ENCODE results near the gene MRO.
A peak's percentile ranks its signal among the peaks of the same experiment; 100 is the strongest.
"Not testable (repeated sequence)": the region's sequence is repeated elsewhere in the genome, so short reads cannot be mapped to it uniquely, and the experiment has no call there.

Gene MRO

DNA sequence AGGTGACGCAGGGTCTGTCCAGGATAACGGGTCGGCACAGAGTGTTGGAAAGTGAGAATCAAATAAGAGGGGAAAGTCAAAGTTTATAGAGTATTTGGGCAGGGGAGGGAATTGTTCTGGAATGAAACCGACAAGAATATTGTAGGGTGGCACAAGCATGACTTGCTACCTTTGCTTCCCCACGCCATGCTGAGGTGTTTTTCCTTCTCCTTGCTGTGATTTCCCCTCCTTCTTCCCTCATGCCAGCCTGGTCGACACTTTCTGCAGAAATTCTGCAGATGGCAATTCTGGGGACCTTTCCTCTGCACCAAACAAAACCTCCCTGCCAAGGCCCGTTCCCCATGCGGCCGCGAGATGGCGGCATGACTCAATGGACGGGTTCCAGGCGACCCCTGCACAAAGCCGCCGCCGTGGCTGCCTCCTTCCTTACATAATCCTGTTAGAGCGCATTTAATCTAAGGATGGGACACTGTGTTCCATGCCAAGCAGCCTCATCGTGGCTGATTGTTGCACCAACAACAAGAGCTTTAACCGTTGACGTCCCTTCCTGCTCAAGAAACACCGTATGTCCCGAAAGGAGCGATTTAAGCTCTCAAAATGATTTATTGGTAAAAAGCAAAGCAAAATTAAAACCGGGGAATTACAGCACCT lies at the start of gene MRO:
MRO (minus strand) TSS at position 289 of the 651 bp plus-strand sequence. CDS start 10,616 bp downstream, outside the sequence.
- DNase-seq = peak; percentile 89

DNA sequence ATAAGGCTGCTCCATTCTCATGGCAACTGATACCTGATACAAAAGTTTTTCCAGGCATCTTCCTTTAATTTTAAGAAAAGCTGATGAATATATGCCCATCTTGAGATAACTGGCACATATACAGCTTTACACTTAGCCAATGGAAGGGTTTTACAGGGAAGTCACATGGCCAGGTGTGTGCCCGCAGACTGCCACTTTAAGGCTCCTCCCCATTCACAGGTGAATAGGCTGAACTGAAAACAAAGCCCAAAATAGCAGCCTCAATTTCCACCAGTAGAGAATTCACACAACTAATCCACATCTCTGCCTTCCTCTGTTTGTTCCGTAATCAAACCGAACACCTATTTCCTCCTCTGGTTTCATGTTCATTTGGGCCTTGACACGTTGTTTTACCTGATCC lies 49.3 kb upstream of the MRO start:
- DNase-seq = no peak

DNA sequence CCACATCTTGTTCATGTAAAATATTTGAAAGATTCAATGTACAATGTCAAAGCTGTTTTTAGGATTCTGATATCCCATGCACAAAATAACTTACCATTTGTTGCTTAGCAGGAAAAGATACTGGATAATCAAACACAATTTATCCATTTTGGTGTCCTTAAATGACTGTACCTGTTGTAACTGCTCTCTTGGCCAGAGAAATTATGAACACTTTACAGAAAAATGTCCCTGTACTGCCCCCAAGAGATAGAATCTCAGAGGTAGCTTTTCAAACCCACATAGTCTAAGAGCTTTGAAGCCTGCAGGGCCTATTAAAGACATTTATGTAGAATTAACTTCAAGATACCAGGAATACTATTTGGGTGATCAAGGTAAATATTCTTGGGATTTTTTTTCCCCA lies 46.9 kb upstream of the MRO start:
- DNase-seq = peak; percentile 46

DNA sequence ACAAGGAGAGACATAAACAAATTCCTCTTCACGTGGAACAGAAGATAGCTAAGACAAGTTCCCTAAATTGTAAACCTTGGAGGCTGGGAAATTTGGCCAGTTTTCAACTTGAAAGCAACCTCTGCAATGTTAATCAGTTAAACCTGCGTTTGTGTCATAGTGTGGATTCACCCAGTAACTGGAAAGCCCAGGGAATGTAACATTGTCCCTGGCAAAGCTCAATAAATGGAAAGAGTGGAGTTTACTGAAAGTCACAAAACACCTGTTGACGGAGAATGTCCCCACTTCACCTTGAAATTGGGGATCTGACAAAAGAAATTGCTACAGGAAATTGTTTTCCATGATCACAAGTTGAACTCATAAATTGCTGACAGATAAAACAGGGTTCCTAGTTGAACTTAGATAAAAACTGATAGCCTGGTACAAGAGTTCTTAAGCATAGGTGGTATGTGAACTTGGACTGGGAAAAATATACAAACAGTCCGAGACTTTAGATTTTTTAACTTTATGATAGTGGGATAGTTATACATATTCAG lies 44.1 kb upstream of the MRO start:
- no peak for DNase-seq

DNA sequence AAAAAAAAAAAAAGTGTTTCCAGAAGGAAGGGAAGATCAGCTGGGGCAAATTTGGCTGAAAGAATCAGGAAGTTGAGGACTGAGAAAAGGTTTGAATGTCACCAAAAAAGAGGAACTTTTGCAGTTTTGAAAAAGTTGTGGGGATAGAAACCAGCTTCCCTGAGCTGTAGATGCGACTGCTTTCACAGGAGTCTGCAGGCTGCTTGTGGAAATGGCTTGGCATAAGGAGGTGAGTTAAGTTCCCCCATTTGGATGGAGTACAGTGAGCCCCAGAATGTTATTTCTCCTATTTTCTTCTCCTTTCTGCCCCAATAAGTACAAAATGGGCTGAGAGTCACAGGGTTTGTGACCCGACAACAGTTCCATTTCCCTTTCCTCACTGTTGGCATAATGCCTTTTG lies 42.6 kb upstream of the MRO start:
- DNase-seq = peak; percentile 34

DNA sequence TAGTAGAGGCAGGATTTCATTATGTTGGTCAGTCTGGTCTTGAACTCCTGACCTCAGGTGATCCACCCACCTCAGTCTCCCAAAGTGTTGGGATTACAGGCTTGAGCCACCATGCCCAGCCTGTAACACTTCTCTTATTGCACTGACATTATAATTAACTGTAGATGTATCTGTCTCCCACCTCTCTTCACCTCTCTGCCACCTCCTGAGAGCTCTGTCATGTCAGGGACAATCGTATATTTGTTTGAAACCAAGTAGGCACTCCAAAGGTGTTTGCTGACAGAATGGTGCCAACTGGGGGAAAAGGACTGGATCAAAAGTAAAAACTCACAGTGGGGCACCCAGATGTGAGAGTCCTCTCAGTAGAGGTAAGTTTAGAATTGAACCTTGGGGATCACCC lies 41.8 kb upstream of the MRO start:
- DNase-seq = no peak

DNA sequence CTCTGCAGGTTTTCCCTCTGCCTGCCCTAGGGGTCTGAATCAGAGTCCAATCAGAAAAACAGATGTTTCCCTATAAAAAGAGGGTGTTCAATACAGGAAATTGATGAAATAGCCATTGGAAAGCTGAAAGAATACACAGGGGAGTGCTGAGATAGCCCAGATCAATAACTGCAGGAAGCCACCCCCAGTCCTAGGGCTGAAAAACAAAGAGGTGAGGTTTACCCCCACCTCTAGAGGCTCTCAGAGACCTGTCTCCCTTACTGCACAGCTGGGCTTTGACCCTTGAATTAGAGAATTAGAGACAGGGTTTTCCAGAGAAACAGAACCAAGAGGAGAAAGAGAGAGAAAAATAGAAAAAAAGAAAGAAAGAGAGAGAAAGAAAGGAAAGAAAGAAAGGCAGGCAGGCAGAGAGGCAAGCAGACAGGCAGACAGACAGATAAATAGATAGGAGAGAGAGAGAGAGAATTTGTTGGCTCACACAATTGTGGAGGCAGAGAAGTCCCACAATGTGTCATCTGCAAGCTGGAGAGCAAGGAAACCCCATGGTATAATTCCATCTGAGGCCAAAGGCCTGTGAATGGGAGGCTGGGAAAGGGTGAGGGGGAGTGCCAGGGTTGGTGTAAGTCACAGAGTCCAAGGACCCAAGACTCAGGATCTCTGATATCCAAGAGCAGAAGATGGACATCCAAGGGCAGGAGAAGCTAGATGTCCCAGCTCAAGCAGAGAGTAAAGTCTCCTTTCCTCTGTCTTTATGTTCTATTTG lies 40.2 kb upstream of the MRO start:
- DNase-seq = no peak

DNA sequence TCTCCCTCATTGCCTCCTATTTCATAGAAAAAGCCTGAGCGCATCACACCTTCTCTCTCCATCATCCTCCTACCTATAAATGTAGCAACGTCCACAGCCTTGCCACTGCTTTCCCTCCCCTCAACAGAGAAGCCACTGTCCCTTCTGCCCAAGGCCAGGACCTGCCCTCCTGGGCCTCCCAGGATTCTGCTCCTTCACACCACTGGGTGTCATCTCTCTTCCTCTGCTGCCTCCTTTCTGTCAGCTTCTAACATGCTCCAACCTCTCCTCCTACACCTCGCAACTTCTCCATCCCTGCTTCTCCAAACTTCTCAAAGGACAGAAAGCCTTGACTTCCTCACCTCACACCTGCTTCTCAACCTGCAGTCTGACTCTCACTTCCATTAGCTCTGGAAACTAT lies 37.9 kb upstream of the MRO start:
- peak; percentile 11 for DNase-seq

DNA sequence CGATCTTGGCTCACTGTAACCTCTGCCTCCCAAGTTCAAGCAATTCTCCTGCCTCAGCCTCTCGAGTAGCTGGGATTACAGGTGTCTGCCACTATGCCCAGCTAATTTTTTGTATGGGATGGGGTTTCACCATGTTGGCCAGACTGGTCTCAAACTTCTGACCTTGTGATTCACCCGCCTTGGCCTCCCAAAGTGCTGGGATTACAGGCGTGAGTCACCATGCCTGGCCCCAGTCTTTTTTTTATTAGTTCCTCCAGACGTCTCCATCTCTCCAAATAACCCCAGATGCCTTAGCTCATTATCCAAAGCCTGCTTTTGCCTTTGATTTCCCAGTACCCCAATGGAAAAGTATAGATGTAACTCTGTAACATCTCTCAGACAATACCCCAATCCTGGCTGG lies 37.4 kb upstream of the MRO start:
- DNase-seq = not testable (repeated sequence)

DNA sequence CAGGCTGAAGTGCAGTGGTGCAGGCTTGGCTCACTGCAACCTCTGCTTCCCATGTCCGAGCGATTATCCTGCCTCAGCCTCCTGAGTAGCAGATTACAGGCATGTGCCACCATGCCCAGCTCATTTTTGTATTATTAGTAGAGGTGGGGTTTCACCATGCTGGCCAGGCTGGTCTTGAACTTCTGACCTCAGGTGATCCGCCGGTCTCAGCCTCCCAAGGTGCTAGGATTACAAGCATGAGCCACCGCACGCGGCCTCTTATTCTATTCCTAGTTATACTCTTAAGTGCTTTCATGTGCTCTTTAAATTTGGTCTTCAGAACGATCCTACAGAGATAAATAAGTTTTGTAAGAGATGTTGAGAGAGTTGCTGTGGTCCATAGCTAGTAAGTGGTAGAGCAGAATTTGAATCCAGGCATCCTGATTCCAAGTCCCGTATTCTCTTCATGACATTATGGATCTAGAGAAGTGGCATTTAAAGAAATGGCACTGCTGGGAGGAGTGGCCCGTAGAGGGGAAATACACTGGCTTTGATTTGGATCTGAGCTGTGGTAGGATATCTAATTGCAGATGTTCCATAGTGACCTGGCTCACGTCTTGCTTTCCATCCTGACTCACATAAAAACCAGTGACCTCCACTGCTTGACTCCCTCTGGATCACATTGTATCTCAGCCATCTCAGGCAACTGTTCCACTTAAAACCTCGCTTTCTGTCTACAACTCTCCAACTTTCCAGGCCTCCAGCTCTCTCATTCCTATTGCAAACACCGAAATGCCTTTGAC lies 36.4 kb upstream of the MRO start:
- DNase-seq = no peak

DNA sequence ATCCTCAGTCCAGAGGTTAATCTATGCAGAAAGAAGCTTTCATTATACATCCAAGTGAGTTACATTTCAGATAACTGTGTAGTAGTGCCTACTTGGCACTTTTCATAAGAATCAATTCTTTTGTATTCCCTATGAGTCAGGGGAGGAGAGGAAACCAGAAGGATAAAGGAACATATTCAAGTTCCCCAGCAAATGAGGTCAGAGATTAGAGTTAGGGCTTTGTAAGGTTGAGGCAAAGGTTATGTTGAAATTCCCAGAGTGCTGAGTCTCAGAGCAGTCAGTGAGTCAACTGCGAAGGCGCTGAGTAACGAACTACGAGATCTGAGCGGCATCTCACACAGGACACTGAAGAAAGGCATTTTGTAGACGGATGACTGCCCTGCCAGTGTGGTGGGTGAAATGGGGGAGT lies 34.1 kb upstream of the MRO start:
- no peak for DNase-seq

DNA sequence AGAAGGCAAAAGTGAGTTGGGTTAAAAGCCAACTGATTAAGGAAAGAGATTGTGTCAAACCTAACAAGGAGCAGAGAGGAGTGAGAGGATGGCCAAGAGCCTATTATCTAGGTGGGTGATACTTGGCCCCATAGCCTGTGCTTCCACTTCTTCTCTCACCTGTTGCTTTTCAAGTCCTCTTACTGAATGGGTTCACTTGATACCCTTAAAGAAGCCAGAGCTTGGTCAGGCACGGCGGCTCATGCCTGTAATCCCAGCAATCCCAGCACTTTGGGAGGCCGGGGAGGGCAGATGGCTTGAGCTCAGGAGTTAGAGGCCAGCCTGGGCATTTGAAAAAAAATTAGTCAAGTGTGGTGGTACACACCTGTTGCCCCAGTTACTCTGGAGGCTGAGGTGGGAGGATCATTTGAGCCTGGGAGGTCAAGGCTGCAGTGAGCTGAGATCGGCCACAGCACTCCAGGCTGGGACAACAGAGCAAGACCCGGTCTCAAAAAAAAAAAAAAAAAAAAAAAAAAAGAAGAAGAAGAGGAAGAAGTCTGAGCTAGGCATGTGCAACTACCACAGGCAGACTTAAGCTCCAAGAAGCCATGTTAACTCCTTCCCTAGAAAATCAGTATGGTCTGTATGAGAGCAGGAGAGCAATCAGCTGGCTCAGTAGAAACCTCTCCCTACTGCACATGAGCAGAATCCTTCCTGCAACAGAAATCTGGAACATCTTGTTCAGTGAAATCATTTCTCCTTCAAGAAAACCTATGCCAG lies 30.7 kb upstream of the MRO start:
- DNase-seq = no peak

DNA sequence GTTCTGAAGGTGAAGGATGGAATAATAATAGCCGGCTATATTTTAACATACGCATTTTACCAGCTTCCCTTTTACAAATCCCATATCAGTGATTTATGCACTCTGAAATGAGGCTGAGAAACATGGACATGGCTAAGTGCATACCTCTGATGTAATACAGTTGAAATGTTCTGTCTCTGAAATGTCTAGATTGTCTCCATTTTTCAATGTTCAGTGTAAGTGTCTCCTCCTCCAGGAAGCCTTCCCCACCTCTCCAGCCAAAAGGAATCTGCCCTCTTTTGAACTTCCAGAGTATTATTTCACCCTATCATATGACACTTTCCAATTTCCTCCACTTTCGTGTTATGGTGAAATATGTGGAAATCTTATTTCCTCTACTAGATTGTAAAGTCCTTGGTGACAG lies 29.6 kb upstream of the MRO start:
- no peak for DNase-seq

DNA sequence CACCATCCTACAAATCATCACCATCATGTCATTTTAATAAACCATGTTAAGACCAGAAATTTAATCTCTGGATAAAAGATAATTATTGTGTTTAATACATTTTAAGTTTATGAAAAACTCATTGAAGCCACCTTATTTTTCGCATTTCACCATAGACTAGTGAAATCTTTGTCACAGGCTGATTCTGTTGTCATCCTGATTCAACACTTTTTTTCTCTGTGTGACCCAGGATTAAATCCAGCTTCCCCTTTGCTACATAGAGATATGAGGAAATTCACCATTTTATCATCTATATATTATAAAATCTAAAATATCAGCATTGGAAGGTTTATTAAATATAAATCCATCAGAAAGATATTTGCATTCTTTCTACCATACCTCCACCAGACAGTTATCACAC lies 29.2 kb upstream of the MRO start:
- no peak for DNase-seq

DNA sequence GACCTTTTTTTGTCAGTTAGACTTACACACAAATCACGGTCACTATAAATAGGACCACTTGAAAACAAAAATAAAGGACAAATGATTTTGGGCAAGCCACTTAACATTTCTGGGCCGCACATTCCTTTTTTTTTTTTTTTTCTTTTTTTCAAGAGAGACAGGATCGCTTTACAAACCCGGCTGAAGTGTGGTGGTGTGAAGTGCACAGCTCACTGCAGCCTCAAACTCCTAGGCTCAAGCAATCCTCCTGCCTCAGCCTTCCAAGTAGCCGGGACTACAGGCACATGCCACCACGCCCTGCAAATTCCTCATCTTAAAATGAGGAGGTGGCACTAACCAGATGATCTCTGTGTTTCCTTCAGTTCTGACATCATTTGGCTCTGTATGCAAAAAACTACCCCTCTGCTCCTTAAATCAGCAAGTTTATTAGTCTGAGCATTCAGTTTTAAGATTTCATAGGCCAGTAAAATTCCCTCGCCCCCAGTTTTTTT lies 28.3 kb upstream of the MRO start:
- no peak for DNase-seq

DNA sequence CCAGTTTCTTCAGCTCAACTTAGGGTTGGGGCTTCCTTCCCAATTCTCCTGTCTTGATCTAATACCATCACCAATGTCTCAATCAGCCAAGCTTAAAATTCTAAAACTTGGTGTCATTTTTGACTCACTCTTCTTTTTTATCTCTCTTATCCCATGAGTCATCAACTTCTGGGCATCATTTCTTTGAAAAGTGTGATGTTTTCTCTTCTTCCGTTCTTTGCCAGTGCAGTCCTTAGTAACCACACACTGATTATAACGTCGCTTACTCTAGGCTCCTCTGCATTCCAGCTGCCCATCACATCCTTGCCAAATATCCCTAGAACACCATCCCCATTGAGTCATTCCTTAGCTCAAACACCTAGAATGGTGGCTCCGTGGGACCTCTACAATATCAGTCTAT lies 27.4 kb upstream of the MRO start:
- DNase-seq = no peak

DNA sequence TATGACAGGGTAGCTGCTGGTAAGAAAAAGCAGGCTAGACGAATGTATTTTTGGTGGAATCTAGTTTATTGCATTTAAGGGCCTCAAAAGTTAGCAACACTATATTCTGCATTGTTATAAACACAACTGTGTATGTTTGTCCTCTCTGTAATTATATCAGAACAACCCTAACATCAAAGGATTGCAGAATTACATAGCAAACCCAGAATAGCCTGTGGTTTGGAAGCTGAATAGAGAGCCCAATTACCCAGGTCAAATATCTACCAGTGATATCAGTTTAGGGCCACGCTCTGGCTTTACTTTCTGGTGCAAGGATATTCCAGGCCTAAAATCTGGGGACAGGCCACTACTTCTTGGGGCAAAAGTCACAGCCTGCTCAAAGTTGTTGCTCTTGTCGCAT lies 25.1 kb upstream of the MRO start:
- no peak for DNase-seq

DNA sequence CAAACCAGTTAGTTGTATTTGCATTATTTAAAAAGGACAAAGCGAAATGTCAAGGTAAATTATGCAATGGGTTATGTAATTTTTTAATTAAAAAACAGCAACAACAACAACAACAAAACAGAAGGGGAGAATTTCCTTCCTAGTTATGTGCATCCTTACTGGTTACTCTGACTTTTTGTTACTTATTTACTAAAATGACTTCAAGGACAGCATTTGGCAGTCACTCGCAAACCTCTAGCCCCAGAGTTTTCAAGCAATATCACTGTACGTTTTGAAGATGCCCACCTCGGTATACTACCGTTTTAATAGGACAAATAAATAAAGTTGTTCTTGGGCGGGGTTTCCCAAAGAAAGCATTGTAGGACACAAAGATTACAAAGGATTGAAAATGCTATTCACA lies 24.7 kb upstream of the MRO start:
- DNase-seq = no peak

DNA sequence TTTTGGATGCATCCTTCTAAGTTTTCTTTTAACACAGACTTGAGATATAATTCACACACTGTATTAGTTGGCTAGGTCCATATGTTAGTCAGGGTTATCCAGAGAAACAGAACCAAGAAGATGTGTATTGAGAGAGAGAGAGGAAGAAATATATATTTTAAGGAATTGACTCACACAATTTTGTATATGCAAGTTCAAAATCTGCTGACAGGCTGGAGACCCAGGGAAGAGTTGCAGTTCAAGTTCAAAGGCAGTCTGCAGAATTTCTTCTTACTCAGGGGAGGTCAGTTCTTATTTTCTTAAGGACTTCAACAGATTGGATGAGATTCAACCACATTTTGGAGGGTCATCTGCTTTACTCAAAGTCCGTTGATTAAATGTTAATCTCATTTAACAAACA lies 23.0 kb upstream of the MRO start:
- no peak for DNase-seq

DNA sequence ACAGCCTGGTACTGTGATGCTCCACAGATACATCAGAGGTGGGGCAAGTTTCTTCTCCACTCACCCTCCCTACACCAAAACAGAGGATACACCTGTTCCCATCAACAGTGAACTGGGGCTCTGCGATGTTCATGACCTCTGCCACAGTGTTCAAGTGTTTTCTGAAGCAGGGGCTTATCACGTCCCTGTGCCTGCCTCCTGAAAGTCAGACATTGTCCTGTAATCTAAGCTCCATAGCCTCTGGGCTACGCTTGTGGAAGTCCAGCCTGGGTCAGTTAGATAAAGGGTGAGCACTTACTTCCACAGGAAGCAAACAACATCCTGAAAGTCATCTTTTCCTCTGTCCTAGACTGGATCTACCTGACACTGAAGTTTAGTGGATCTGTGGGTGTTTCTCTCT lies 20.2 kb upstream of the MRO start:
- no peak for DNase-seq

DNA sequence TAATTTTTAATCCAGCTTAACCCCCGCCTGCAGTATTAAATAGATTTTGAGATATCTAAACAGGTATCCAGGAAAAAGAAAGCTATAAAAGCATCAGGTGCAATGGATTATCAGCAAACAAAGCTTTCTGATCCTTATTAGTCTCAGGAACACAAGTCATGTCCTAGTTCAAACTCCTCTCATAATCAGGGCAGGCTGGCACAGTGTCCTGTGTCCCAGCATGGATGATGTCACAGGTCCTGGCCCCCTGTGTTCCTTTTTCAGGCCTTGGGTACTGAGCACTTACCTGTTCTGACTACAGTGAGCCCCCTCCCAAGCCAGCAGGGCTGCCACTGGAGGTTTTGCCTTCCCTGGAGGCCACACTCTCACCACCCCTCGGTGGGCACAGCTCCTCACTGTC lies 19.5 kb upstream of the MRO start:
- no peak for DNase-seq

DNA sequence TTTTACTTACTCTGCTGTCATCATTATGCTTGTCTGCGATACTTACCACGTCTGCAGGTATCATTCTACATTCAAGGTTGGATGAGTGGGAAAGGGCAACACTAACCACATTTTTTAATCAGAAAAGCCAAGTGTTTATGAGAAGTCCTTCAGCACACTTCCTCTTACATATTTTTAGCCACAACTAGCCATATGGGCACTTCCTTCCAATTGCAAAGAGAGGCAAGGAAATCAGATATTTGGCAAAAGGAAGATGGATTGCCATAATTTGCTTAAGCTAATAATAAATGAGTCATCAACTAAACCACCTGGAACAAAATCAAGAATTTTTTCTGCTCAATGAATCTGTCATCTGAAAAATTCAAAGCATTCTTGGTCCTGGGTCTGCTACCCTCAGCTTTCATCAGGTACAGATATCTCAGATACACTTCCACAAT lies 16.7 kb upstream of the MRO start:
- peak; percentile 21 for DNase-seq

DNA sequence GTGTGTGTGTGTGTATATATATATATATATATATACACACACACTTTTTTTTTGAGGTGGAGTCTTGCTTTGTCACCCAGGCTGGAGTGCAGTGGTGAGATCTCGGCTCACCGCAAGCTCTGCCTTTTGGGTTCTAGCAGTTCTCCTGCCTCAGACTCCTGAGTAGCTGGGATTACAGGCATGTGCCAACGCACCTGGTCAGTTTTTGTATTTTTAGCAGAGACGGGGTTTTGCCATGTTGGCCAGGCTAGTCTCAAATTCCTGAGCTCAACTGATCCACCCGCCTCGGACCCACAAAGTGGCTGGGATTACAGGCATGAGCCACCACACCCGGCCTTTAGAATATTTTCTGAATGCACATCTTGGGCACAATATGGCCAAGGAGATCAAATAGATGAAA lies 13.7 kb upstream of the MRO start:
- DNase-seq = not testable (repeated sequence)

Data from hematopoietic multipotent progenitor cell treated with erythropoietin and hydrocortisone succinate and interleukin-3 and kit ligand, for 6 days (in vitro differentiated cells).